SK-N-SH (cell line): ENCODE data around the gene TSNAXIP1. TPM values are rescaled to one million over a fixed set of nuclear protein-coding genes. Genes with fewer than 3 reads are reported as not detected.

ENCODE experiments used
- CTCF ChIA-PET: fragments of 300-600, 350-600 bp; formaldehyde crosslinking; extraction: SDS; loops from one replicate; lab custom pipeline; 2021; lab: Yijun Ruan, JAX
- POLR2A ChIA-PET: fragments of 350-600 bp; sonication (Branson Sonifier 250); formaldehyde crosslinking; extraction: SDS; loops from one replicate; lab custom pipeline; 2020; ENCODE audit warnings: antibody characterized with exemption, inconsistent platforms; lab: Yijun Ruan, JAX
- DNase-seq: peaks from one replicate; pipeline ENCODE4 v3.0.0; 2012
- H2AFZ ChIP-seq: fragments of 200-600 bp; sonication (generic); 2 replicates; pipeline ENCODE4 v1.8.1; 2016; ENCODE audit warnings: antibody characterized with exemption, mild to moderate bottlenecking, low read depth
- H3F3A ChIP-seq: fragments of 200-600 bp; sonication (generic); replicated peaks from 2 replicates; pipeline ENCODE3; 2016; ENCODE audit warnings: antibody characterized with exemption, mild to moderate bottlenecking; ENCODE audit not compliant: insufficient read depth
- H3K27ac ChIP-seq, 2 experiments: fragments of 200-500 bp in 1 of 2; fragments of 200-600 bp in 1 of 2; sonication (Bioruptor generic) in 1 of 2; sonication (generic), shearing (Covaris generic) in 1 of 2; 2 replicates each; pipeline versions ENCODE4 v1.5.1 to v1.6.1; 2014 to 2016; ENCODE audit warnings: low read depth in 2 of 2, inconsistent platforms in 1 of 2, low read length in 1 of 2, mild to moderate bottlenecking in 1 of 2, mixed read lengths in 1 of 2
- H3K27me3 ChIP-seq: fragments of 200-600 bp; sonication (generic), shearing (Covaris generic); 2 replicates; pipeline ENCODE4 v1.6.1; 2016; ENCODE audit warnings: mixed run types; ENCODE audit not compliant: insufficient read depth
- H3K36me3 ChIP-seq, 2 experiments: fragments of 200-500 bp in 1 of 2; fragments of 200-600 bp in 1 of 2; sonication (Bioruptor generic) in 1 of 2; sonication (generic) in 1 of 2; replicated peaks in 1 of 2; 2 replicates each; pipeline versions ENCODE3 to v1.5.1; 2014 to 2016; ENCODE audit warnings: low read length in 1 of 2, mild to moderate bottlenecking in 1 of 2; ENCODE audit not compliant: insufficient read depth in 2 of 2, control insufficient read depth in 1 of 2
- H3K4me1 ChIP-seq, 2 experiments: fragments of 200-500 bp in 1 of 2; fragments of 200-600 bp in 1 of 2; sonication (Bioruptor generic) in 1 of 2; sonication (generic), shearing (Covaris generic) in 1 of 2; 2 replicates each; pipeline versions ENCODE4 v1.5.1 to v1.6.1; 2014 to 2016; ENCODE audit warnings: low read depth in 1 of 2, low read length in 1 of 2, mixed run types in 1 of 2; ENCODE audit not compliant: insufficient read depth in 2 of 2, control insufficient read depth in 1 of 2
- H3K4me2 ChIP-seq: fragments of 200-600 bp; sonication (generic), shearing (Covaris generic); 2 replicates; pipeline ENCODE4 v1.6.1; 2017; ENCODE audit warnings: mixed run types
- H3K4me3 ChIP-seq, 2 experiments: fragments of 200-500 bp in 1 of 2; fragments of 200-600 bp in 1 of 2; sonication (Bioruptor generic) in 1 of 2; sonication (generic), shearing (Covaris generic) in 1 of 2; 2 replicates each; pipeline versions ENCODE4 v1.5.1 to v1.8.1; 2014 to 2016; ENCODE audit warnings: low read depth in 2 of 2, inconsistent platforms in 1 of 2, low read length in 1 of 2, mild to moderate bottlenecking in 1 of 2, mixed read lengths in 1 of 2, moderate library complexity in 1 of 2
- H3K79me2 ChIP-seq: fragments of 200-600 bp; sonication (generic); 2 replicates; pipeline ENCODE4 v1.8.1; 2017; ENCODE audit warnings: mild to moderate bottlenecking; ENCODE audit not compliant: insufficient read depth
- H3K9ac ChIP-seq: fragments of 200-600 bp; sonication (generic); 2 replicates; pipeline ENCODE4 v1.6.1; 2017; ENCODE audit warnings: mixed run types
- H3K9me2 ChIP-seq: fragments of 200-600 bp; sonication (generic); 2 replicates; pipeline ENCODE4 v1.6.1; 2017; ENCODE audit warnings: mixed run types
- H3K9me3 ChIP-seq: fragments of 200-600 bp; sonication (generic); 2 replicates; pipeline ENCODE4 v1.6.1; 2017; ENCODE audit warnings: mixed run types, mild to moderate bottlenecking, moderate library complexity
- H4K20me1 ChIP-seq: fragments of 200-600 bp; sonication (generic); 2 replicates; pipeline ENCODE4 v1.6.1; 2017; ENCODE audit warnings: mild to moderate bottlenecking, mixed run types; ENCODE audit not compliant: insufficient read depth
- ELF1 ChIP-seq: IDR thresholded peaks from 2 replicates; pipeline ENCODE4 v1.4.0; 2012
- EP300 ChIP-seq, 2 experiments: IDR thresholded peaks; 2 replicates each; pipeline versions ENCODE4 v1.4.0 to v1.6.1; 2012; ENCODE audit warnings: borderline replicate concordance in 1 of 2, low read depth in 1 of 2, low read length in 1 of 2
- EZH2phosphoT487 ChIP-seq: fragments of 200-600 bp; sonication (generic); IDR thresholded peaks from 2 replicates; pipeline ENCODE4 v1.6.1; 2017; ENCODE audit warnings: low read depth, mixed run types, mild to moderate bottlenecking, antibody characterized with exemption, moderate library complexity, borderline replicate concordance
- FOSL2 ChIP-seq: IDR thresholded peaks from 2 replicates; pipeline ENCODE4 v1.4.0; 2012; ENCODE audit warnings: low read depth, mild to moderate bottlenecking, moderate library complexity, borderline replicate concordance
- FOXJ3 ChIP-seq: sonication (generic); formaldehyde crosslinking; IDR thresholded peaks from 2 replicates; pipeline ENCODE4 v1.5.1; 2020; ENCODE audit warnings: mild to moderate bottlenecking, missing genetic modification reagents
- FOXM1 ChIP-seq: IDR thresholded peaks from 2 replicates; pipeline ENCODE4 v1.4.0; 2012; ENCODE audit warnings: low read depth, mild to moderate bottlenecking
- GABPA ChIP-seq: IDR thresholded peaks from 2 replicates; pipeline ENCODE4 v1.4.0; 2012; ENCODE audit warnings: low read depth, mild to moderate bottlenecking
- GATA2 ChIP-seq: sonication (generic); formaldehyde crosslinking; IDR thresholded peaks from 2 replicates; pipeline ENCODE4 v1.5.0; 2020; ENCODE audit warnings: mild to moderate bottlenecking, missing genetic modification reagents
- JUND ChIP-seq: IDR thresholded peaks from 2 replicates; pipeline ENCODE4 v1.4.0; 2012
- MEF2A ChIP-seq: IDR thresholded peaks from 2 replicates; pipeline ENCODE4 v1.4.0; 2012; ENCODE audit warnings: low read depth, borderline replicate concordance
- NFIC ChIP-seq: IDR thresholded peaks from 2 replicates; pipeline ENCODE4 v1.4.0; 2012; ENCODE audit warnings: borderline replicate concordance
- POLR2AphosphoS5 ChIP-seq: IDR thresholded peaks from 2 replicates; pipeline ENCODE4 v1.6.1; 2012; ENCODE audit warnings: low read depth, low read length
- RAD21 ChIP-seq: IDR thresholded peaks from 2 replicates; pipeline ENCODE4 v1.6.1; 2012; ENCODE audit warnings: mild to moderate bottlenecking, low read length
- RXRA ChIP-seq: IDR thresholded peaks from 2 replicates; pipeline ENCODE4 v1.4.0; 2012; ENCODE audit warnings: low read depth, mild to moderate bottlenecking, borderline replicate concordance
- WGBS: methylation state at CpG from one replicate; pipeline ENCODE4 v1.1.6; 2017; ENCODE audit warnings: low lambda C conversion rate; 5-methylcytosine and 5-hydroxymethylcytosine counted together
- polyA plus RNA-seq, 3 experiments: library from polyadenylated mRNA; depleted of rRNA; stranded (reverse); fragments of >200 nt; gene quantifications; 2 replicates each; pipeline ENCODE4 v1.2.3, GENCODE V29; 2012
- TF ChIP-seq, protein P1 (sequence below): IDR thresholded peaks from 2 replicates; pipeline ENCODE4; 2012
- TF ChIP-seq, protein P2 (sequence below): IDR thresholded peaks from 2 replicates; pipeline ENCODE4 v1.4.0; 2012; ENCODE audit warnings: low read depth, borderline replicate concordance
- TF ChIP-seq, protein P3 (sequence below): fragments of 150-350 bp; IDR thresholded peaks from 2 replicates; pipeline ENCODE4 v1.6.1; 2016; ENCODE audit warnings: mild to moderate bottlenecking, low read depth, low read length
- TF ChIP-seq, protein P4 (sequence below): fragments of 200-600 bp; sonication (generic); IDR thresholded peaks from 2 replicates; pipeline ENCODE4 v1.6.1; 2017; ENCODE audit warnings: antibody characterized with exemption, mild to moderate bottlenecking, moderate library complexity
- TF ChIP-seq, protein P5 (sequence below): fragments of 150-350 bp; IDR thresholded peaks from 2 replicates; pipeline ENCODE4 v1.6.1; 2017; ENCODE audit warnings: antibody characterized with exemption, low read length, low read depth, borderline replicate concordance
- TF ChIP-seq, protein P6 (sequence below): IDR thresholded peaks from 2 replicates; pipeline ENCODE4 v1.6.1; 2012; ENCODE audit warnings: mild to moderate bottlenecking, low read depth, low read length, moderate library complexity

The TSNAXIP1 gene
- polyA plus RNA-seq, 1 of the 3 experiments (the other 2 are of a cell fraction), result 4.4 TPM

DNA sequence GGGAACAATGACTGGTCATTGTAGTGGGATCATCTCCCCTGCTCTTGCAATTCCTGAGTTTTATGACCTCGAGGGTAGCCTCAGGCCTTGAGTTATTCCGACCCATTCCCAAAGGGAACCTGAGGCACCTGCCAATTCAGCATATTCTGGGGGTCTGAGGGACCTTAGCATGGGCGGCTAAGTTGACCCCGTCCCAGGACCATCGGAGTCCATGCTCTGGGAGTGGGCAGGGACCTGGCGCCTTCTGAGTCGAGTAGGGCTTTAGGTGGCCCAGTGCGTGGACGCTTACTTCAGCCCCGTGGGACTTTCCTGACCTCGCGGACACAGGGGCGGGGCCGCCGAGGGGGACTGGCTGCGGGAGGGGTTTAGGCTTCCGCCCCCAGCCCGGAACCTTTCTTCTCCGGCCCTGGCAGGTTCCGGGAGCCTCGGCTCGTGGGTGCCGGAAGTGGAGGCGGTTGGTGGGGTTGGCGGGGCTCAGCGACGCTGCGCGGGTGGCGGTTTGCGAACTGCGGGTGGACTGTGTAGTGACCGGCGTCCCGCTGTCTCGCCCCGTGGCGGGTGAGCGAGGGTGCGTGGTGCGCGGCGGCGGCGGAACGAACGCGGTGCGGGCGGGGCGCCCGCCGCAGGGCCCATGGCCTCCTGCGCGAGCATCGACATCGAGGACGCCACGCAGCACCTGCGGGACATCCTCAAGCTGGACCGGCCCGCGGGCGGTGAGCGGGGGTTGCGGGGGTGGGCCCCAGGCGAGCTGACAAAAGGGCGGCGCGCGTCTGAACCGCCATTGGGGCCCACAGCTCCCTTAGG lies 66.1 kb downstream of the TSNAXIP1 start, which contains the start of gene EDC4:
Gene EDC4, plus strand, starts transcription at position 422 of the 804 bp plus-strand sequence. Its CDS starts 210 bp downstream, at position 632.
- Histone ChIP-seq H4K20me1 (peaks cover 30% of the 10 kb centered on the region), H3K9ac (peak within 1 kb of the TSS; percentile 95), H3K36me3 (peaks cover 21 to 52% of the 10 kb centered on the region in 2 experiments), H3K4me2 (peak within 1 kb of the TSS; percentile 99), H3K4me3 (peak within 1 kb of the TSS; percentile 94 to 96), H3K9me3 (no peaks in the 10 kb centered on the region), H3K9me2 (no peaks in the 10 kb centered on the region), H3K27ac (peak within 1 kb of the TSS; percentile 64 to 66; a peak in 3 of 4 replicates), H3F3A (peaks cover 22% of the 10 kb centered on the region), H3K27me3 (no peaks in the 10 kb centered on the region), H3K4me1 (peaks cover 11 to 13% of the 10 kb centered on the region in 2 experiments; a peak in 1 of 4 replicates), H2AFZ (peak within 1 kb of the TSS; percentile 82; the same call in 1 of the 2 replicates), H3K79me2 (peaks cover 49% of the 10 kb centered on the region)
- CTCF ChIA-PET, result interaction anchor here (0.8 to 22.4 kb wide), 4 partner anchors 12 to 59 kb away, joined by 4 to 564 read pairs (median 28); partner anchors contain the start of genes CTRL, LCAT, NRN1L and PSMB10
- WGBS, result 0% methylated on average over 19 of the region's 72 CpGs
- POLR2A ChIA-PET, result interaction anchor here (1.3 to 1.4 kb wide), 2 partner anchors 10 to 12 kb away, joined by 5 to 6 read pairs; partner anchors contain the start of gene NRN1L
- peak; percentile 95 for DNase-seq
- TF ChIP-seq NFIC (peak; percentile 33; the same call in 1 of the 2 replicates), GATA2 (CRISPR knock-in tag) (no peak), EZH2phosphoT487 (no peak), EP300 (IDR thresholded peaks at IDR 0.05; ENCODE audit: borderline replicate concordance in 1 of 2, low read depth in 1 of 2, low read length in 1 of 2) (peak in 1 of 2 experiments; percentile 54; a peak in 1 of 4 replicates), MEF2A (no peak), ELF1 (peak; percentile 73), GABPA (peak; percentile 90), FOXM1 (no peak), JUND (peak; percentile 32; the same call in 1 of the 2 replicates), FOSL2 (peak; percentile 33; the same call in 1 of the 2 replicates), POLR2AphosphoS5 (peak; percentile 91), RAD21 (no peak), RXRA (no peak), FOXJ3 (CRISPR knock-in tag) (no peak)
- TF ChIP-seq, protein P1, sequence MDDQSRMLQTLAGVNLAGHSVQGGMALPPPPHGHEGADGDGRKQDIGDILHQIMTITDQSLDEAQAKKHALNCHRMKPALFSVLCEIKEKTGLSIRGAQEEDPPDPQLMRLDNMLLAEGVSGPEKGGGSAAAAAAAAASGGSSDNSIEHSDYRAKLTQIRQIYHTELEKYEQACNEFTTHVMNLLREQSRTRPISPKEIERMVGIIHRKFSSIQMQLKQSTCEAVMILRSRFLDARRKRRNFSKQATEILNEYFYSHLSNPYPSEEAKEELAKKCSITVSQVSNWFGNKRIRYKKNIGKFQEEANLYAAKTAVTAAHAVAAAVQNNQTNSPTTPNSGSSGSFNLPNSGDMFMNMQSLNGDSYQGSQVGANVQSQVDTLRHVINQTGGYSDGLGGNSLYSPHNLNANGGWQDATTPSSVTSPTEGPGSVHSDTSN, result peak; percentile 67
- TF ChIP-seq, protein P2, sequence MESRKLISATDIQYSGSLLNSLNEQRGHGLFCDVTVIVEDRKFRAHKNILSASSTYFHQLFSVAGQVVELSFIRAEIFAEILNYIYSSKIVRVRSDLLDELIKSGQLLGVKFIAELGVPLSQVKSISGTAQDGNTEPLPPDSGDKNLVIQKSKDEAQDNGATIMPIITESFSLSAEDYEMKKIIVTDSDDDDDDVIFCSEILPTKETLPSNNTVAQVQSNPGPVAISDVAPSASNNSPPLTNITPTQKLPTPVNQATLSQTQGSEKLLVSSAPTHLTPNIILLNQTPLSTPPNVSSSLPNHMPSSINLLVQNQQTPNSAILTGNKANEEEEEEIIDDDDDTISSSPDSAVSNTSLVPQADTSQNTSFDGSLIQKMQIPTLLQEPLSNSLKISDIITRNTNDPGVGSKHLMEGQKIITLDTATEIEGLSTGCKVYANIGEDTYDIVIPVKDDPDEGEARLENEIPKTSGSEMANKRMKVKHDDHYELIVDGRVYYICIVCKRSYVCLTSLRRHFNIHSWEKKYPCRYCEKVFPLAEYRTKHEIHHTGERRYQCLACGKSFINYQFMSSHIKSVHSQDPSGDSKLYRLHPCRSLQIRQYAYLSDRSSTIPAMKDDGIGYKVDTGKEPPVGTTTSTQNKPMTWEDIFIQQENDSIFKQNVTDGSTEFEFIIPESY, result peak; percentile 70; the same call in 1 of the 2 replicates
- TF ChIP-seq, protein P3, sequence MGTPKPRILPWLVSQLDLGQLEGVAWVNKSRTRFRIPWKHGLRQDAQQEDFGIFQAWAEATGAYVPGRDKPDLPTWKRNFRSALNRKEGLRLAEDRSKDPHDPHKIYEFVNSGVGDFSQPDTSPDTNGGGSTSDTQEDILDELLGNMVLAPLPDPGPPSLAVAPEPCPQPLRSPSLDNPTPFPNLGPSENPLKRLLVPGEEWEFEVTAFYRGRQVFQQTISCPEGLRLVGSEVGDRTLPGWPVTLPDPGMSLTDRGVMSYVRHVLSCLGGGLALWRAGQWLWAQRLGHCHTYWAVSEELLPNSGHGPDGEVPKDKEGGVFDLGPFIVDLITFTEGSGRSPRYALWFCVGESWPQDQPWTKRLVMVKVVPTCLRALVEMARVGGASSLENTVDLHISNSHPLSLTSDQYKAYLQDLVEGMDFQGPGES, result no peak
- TF ChIP-seq, protein P4, sequence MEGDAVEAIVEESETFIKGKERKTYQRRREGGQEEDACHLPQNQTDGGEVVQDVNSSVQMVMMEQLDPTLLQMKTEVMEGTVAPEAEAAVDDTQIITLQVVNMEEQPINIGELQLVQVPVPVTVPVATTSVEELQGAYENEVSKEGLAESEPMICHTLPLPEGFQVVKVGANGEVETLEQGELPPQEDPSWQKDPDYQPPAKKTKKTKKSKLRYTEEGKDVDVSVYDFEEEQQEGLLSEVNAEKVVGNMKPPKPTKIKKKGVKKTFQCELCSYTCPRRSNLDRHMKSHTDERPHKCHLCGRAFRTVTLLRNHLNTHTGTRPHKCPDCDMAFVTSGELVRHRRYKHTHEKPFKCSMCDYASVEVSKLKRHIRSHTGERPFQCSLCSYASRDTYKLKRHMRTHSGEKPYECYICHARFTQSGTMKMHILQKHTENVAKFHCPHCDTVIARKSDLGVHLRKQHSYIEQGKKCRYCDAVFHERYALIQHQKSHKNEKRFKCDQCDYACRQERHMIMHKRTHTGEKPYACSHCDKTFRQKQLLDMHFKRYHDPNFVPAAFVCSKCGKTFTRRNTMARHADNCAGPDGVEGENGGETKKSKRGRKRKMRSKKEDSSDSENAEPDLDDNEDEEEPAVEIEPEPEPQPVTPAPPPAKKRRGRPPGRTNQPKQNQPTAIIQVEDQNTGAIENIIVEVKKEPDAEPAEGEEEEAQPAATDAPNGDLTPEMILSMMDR, result no peak
- TF ChIP-seq, protein P5, sequence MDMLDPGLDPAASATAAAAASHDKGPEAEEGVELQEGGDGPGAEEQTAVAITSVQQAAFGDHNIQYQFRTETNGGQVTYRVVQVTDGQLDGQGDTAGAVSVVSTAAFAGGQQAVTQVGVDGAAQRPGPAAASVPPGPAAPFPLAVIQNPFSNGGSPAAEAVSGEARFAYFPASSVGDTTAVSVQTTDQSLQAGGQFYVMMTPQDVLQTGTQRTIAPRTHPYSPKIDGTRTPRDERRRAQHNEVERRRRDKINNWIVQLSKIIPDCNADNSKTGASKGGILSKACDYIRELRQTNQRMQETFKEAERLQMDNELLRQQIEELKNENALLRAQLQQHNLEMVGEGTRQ, result no peak
- TF ChIP-seq, protein P6, sequence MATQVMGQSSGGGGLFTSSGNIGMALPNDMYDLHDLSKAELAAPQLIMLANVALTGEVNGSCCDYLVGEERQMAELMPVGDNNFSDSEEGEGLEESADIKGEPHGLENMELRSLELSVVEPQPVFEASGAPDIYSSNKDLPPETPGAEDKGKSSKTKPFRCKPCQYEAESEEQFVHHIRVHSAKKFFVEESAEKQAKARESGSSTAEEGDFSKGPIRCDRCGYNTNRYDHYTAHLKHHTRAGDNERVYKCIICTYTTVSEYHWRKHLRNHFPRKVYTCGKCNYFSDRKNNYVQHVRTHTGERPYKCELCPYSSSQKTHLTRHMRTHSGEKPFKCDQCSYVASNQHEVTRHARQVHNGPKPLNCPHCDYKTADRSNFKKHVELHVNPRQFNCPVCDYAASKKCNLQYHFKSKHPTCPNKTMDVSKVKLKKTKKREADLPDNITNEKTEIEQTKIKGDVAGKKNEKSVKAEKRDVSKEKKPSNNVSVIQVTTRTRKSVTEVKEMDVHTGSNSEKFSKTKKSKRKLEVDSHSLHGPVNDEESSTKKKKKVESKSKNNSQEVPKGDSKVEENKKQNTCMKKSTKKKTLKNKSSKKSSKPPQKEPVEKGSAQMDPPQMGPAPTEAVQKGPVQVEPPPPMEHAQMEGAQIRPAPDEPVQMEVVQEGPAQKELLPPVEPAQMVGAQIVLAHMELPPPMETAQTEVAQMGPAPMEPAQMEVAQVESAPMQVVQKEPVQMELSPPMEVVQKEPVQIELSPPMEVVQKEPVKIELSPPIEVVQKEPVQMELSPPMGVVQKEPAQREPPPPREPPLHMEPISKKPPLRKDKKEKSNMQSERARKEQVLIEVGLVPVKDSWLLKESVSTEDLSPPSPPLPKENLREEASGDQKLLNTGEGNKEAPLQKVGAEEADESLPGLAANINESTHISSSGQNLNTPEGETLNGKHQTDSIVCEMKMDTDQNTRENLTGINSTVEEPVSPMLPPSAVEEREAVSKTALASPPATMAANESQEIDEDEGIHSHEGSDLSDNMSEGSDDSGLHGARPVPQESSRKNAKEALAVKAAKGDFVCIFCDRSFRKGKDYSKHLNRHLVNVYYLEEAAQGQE, result peak; percentile 30; the same call in 1 of the 2 replicates
